GM10847 (cell line): ENCODE data around the gene ARL1.

Experiments
- POLR2A ChIP-seq: IDR thresholded peaks from 2 replicates; pipeline ENCODE4 v1.6.1; 2011; ENCODE audit not compliant: insufficient read length; ENCODE audit errors: extremely low read depth

ARL1 gene

DNA sequence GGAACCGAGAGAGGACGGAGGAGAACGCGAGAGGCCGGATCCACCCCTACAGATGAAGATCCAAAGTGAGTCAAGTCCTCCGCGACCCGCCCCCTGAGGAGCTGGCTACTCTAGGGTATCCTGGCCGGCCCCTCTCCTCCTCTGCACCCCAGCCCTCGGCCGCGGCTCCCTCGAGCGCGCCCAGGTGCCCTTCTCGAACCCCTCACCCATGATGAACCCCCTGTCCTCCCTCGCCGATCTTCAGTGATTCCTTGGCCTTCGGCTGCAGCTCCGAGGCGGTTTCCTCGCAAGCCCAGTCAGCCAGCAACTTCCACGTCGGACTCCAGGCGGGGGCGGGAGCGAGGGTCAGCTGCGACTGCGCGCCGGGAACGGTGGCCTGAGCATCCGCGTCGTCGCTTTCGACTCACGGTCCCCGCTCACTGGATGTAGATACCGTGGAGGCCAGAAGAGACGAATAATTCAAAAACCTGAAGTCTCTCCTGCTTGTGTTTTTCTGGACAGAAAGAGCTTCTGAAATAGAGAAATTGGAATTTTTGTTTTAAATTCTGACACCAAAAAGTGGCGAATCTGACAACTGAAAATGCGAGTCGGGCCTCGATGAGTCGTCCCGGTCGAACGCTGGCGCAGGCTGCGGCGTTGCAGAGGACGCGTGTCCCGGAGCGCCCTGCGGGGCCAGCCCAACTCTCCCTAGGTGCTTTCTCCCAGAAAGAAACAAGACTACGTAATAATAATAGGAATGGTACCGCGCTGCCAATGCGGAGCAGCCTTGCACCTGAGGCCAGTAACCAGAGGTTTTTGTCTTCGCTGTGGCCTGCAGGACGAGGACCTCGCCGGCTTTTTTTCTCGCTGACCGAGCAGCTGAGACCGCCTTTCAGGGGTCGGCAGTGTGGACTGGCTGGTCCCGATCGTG, at the start of gene ARL1:
TSS of gene ARL1 (minus strand) at position 337 of the 910 bp plus-strand sequence. CDS start at position 210, 127 bp downstream.
- peak; percentile 37 for TF ChIP-seq POLR2A

DNA sequence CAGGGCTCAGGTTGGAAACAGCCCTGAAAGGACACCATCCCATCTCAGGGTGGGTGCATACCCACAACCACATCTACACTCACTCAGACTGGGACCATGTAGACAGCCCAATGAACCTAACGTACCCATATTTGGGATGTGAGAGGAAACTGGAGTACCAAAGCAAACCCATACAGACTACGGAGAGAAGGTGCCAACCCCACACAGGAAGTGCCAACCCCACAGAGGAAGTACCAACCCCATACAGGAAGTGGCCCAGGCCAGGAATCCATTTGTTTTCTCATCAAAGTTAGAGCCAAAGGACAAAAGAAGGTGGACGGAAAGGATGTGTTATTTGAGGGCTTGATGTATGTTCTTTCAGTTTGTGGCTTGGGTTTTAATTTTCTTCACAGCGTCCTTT, 48.1 kb upstream of the ARL1 start:
- TF ChIP-seq POLR2A, result no peak

DNA sequence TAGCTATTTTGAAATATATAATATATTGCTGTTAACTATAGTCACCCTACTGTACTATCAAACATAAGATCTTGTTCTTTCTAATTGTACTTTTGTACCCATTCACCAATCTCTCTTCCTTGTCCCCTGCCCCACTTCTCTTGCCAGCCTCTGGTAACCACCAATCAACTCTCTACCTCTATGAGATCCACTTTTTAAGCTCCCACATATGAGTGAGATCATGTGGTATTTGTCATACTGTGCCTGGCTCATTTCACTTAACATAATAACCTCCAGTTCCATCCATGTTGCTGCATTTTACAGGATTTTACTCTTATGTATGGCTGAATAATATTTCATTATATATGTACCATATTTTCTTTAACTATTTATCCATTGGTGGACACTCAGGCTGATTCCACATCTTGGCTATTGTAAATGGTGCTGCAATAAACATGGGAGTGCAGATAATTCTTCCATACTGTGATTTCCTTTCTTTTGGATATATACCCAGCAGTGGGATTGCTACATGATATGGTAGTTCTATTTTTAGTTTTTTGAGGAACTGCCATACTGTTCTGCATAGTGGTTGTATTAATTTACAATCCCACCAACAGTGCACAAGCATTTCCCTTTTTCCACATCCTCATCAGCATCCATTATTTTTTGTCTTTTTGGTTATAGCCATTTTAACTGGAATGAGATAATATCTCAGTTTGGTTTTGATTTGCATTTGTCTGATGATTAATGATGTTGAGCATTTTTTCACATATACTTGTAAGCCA, 34.1 kb upstream of the ARL1 start:
- no peak for TF ChIP-seq POLR2A

DNA sequence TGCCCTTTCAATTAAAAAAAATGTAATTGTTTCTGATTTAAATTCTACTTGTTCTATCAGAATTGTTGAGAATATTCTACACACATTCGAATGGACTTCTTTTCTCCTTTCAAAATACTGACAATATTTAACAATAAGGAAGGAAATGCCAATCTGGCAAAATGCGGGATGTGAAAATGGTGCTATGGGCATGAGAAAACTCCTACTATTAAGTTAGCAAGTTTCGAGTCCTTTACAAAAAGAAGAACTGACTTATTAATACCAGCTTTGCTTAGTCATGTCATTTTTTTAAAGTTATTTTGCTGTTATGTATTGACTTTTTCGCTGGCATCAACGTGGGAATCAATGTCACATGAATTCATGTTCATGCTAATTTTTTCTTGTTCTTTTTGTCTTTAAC, 31.7 kb upstream of the ARL1 start:
- no peak for TF ChIP-seq POLR2A

DNA sequence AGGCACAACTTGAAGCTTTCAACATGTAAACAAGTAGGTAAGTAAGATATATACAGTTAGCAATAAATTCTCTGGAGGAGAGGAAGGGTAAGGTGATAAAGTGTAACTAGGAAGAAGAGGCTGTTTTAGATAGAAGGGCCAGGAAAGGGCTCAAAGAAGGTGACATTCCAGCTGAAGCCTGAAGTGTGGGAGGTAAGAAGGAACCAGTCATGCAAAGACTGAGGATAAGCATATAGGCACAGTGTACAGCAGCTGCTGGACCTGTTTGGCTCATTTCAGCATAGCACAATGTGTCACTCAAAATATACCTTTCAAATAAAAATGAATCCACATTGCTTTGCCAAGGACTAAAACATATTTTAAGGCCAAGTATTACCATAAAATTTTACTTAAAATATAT, 28.6 kb upstream of the ARL1 start:
- no peak for TF ChIP-seq POLR2A

DNA sequence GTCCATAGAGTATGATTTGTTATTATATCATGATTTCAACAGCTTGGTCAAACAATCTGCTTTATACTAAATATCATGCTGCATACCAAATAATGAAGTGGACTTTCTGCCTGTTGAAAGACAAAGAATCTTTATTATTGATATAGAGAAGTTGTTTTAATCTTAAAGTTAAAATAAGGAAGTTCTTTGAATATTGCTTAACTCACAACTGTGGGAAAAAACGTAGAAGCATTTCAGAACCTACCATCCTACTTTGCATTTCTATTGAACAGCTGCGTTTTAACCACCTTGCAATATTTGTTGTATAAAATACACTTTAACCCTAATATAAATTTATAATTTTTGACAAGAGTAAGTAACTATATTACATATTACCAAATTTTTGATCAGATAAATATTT, 22.9 kb upstream of the ARL1 start:
- TF ChIP-seq POLR2A, result no peak

DNA sequence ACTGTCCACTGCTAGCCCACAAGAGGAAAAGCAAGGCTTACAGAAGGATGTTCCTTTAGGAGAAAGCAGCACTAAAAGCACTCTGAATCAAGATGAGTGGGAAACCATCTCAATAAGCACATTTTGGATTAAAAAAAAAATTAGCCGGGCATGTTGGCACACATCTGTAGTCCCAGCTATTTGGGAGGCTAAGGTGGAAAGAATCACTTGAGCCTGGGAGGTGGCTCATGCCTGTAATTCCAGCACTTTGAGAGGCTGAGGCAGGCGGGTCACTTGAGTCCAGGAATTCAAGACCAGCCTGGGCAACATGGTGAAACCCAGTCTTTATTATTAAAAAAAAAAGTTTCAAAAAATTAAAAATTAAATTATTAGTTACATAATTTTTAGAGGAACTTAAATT, 17.0 kb upstream of the ARL1 start:
- no peak for TF ChIP-seq POLR2A

DNA sequence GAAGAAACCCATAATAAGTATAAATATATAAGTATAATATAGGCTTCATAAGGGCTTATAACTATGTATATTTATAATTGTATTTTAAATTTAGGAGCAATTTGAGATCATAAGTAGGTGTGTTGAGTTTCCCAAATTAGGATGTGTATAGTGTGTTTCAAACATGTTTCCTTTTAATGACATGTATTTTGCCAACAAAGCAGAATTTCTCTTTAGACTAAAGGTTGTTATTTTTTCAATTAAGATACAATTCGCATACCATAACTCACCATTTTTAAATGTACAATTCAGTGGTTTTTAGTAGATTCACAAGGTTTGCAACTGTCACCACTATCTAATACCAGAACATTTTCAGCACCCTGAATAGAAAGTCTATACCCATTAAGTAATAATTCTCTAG, 7.7 kb upstream of the ARL1 start:
- TF ChIP-seq POLR2A, result no peak

DNA sequence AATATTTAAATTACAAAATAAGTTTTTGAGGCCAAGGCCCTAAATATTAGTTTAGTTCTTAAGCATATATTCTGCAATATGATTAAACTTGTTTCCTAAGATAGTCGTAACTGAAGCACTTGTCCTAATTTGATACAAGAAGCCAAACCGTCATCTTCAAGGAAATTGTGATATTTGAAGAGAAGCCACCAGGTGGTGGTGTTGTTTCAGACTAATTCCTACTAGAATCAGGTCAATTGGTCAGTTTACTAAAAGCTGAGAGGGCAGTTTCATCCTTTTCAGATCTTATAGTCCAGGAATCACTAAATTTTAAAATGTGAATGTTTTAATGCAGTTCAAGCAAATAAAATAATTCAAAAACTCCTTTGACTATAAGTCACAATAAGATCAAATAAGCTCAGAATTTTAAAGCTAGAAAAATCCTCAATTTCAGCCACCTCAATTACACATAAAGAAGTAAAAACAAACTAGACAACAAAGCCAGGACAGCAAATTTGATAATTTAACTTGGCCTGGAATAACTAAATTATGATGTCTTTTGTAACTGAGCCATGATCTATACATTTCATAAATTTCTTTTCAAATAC, 7.1 kb upstream of the ARL1 start:
- TF ChIP-seq POLR2A, result no peak

DNA sequence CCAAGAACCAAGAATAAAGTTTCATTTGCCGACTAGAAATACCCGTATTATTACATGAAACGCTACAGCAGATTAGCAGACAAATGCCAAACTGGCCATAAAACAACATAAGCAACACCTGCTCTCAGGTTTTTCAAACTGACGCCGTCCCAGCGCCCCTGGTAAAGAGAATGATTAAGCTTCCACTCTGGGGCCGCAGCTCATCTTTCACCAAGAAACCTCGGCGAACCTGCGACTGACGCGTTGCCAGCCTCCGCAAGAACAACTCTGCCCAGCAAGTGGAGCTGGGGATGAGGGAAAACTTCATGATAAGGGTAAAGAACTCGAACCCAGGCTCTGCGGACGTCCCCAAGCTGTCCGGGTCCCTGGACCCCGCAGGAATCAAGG, 530 bp downstream of the ARL1 start:
- TF ChIP-seq POLR2A, result no peak

DNA sequence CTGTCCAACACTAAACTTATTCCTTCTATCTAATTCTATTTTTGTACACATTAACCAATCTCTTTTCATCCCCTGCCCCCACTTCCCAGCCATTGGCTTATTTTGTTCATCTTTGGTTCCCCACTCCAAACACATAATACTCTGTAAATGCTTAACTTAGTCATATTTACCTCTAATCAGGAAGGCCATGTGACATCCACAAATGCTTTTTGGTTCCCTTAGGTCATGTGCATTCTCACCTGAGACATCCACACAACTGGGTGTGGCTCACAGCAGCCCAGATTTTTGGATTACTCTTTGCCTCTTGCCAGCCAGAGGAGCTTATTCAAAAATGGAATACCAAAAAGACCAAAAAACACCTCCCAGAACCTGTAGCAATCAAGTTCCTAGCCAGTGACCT, 28.4 kb downstream of the ARL1 start:
- no peak for TF ChIP-seq POLR2A

DNA sequence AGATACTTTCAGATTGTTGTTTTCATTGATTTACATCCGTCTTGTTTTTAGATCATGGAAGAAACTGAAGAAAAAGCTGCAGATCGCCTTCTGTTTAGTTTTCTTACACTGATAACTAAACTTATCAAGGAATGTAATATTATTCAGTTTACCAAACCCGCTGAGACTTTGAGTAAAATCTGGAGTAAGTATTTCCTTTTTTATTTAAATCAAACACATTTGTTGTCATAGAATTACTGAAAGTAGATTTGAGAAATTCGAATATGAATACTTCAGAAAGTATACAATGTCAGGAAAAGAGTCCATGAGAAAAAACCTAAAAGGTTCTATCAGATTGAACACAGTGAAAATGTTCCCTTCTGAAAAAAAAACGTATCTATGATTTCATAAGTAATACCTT, 32.0 kb downstream of the ARL1 start:
- no peak for TF ChIP-seq POLR2A

DNA sequence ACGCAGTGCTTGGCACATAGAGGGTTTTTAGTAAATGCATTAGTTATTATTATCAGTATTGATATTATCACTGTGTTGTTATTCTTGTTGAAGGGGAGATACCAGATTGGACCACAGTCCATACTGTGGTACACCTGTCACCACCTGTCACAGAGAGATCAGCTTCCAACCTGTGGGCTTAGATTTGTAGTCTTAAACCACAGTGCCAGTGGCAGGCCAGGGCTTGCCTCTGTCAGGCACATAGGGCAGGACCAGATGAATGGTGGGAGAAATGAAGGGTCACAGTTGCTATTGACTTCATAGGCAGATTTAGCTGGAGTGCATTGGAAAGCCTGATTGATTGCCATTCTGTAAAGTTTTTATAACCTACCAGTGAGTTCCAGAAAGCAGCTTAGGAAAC, 35.1 kb downstream of the ARL1 start:
- TF ChIP-seq POLR2A, result no peak

DNA sequence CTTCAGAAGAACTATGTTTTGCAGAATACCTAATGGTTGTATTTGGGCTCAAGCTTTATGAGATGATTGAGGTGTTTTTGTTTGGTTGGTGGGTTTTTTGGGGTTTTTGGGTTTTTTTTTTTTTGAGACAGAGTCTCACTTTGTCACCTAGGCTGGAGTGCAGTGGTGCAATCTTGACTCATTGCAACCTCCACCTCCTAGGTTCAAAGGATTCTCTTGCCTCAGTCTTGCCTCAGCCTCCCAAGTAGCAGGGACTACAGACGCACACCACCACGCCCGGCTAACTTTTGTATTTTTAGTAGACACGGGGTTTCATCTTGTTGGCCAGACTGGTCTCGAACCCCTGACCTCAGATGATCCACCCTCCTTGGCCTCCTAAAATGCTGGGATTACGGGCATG, 39.6 kb downstream of the ARL1 start:
- no peak for TF ChIP-seq POLR2A

DNA sequence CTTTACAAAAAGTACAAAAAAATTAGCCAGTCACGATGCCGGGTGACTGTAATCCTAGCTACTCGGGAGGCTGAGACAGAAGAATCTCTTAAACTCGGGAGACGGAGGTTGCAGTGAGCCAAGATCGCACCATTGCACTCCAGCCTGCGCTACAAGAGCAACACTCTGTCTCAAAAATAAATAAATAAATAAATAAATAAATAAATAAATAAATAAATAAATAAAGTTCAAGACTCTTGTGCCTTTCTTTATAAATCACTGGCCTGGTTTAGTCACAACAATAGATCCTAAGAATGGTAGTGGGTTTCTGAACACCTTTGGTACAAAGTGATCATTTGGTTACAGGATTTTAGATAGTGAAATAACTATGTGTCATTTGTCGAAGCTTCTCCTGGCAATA, 46.1 kb downstream of the ARL1 start:
- no peak for TF ChIP-seq POLR2A

DNA sequence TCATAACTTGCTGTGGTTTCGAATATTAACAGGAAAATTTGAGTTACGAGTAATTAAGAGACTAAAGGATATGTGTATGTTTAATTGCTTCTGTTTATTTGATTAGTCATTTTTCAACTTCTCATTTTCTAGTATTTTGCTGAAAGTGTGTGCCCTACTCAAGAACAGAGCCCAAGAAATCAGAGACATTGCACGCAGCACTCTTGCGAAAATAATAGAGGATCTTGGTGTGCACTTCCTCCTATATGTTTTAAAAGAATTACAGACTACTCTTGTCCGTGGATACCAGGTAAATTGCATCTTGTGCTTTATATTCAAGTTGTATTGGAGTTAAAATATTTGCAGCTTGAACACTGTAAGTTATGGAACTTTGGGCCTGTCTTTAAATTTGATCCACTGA, 50.8 kb downstream of the ARL1 start:
- TF ChIP-seq POLR2A, result no peak
